Ishikawa (cell line): ENCODE results near the gene VWA3A.

Experiments used
- EGR1 ChIP-seq: IDR thresholded peaks from 2 replicates; pipeline ENCODE4 v1.6.1; 2012
- EP300 ChIP-seq: IDR thresholded peaks from 2 replicates; pipeline ENCODE4 v1.6.1; 2012; ENCODE audit warnings: borderline replicate concordance
- FOXM1 ChIP-seq: IDR thresholded peaks from 2 replicates; pipeline ENCODE4 v1.6.1; 2012; ENCODE audit warnings: low read depth, borderline replicate concordance
- REST ChIP-seq: IDR thresholded peaks from 2 replicates; pipeline ENCODE4 v1.6.1; 2012; ENCODE audit warnings: low read depth, mild to moderate bottlenecking
- TAF1 ChIP-seq: IDR thresholded peaks from 2 replicates; pipeline ENCODE4 v1.6.1; 2012; ENCODE audit warnings: low read depth, mild to moderate bottlenecking
- YY1 ChIP-seq: IDR thresholded peaks from 2 replicates; pipeline ENCODE4 v1.6.1; 2012; ENCODE audit warnings: low read depth
- ZBTB7A ChIP-seq: IDR thresholded peaks from 2 replicates; pipeline ENCODE4 v1.6.1; 2012; ENCODE audit warnings: low read depth
- TF ChIP-seq, protein P1 (sequence below): IDR thresholded peaks from 2 replicates; pipeline ENCODE4 v1.6.1; 2012
- TF ChIP-seq, protein P2 (sequence below): IDR thresholded peaks from 2 replicates; pipeline ENCODE4 v1.6.1; 2012

- TF ChIP-seq REST (no peak), ZBTB7A (no peak), EP300 (no peak), EGR1 (no peak), TAF1 (no peak), YY1 (no peak), FOXM1 (no peak)
- TF ChIP-seq, protein P1, sequence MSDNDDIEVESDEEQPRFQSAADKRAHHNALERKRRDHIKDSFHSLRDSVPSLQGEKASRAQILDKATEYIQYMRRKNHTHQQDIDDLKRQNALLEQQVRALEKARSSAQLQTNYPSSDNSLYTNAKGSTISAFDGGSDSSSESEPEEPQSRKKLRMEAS, result no peak
- TF ChIP-seq, protein P2, sequence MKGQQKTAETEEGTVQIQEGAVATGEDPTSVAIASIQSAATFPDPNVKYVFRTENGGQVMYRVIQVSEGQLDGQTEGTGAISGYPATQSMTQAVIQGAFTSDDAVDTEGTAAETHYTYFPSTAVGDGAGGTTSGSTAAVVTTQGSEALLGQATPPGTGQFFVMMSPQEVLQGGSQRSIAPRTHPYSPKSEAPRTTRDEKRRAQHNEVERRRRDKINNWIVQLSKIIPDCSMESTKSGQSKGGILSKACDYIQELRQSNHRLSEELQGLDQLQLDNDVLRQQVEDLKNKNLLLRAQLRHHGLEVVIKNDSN, result no peak
Observed at GRCh38 chr16:22123146-22123545, 30.8 kb downstream of the VWA3A start.
